Measurements from ENCODE around the gene PRDX5. TPM values are rescaled to one million over a fixed set of nuclear protein-coding genes. Genes with fewer than 3 reads are reported as not detected.

The PRDX5 gene
- total RNA-seq, 4 donors from 2014 or later = 122 to 236 (median 223) TPM

DNA sequence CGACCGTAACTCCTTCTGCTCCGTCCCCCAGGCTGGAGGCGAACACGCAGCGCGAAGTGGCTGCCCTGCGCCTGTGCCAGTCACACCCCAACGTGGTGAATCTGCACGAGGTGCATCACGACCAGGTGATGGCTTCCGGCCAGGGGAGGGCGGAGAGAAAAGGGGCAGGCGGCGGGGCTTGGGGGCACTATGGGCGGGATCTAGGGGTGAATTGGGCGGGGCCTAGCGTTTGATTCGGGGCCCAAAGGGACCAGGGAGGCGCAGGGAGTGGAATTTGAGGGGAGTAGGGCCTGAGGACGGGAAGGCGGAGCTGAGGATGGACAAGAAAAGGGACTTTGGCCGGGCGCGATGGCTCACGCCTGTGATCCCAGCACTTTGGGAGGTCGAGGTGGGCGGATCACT lies 50.8 kb downstream of the PRDX5 start:
- TF ChIP-seq, protein P1, sequence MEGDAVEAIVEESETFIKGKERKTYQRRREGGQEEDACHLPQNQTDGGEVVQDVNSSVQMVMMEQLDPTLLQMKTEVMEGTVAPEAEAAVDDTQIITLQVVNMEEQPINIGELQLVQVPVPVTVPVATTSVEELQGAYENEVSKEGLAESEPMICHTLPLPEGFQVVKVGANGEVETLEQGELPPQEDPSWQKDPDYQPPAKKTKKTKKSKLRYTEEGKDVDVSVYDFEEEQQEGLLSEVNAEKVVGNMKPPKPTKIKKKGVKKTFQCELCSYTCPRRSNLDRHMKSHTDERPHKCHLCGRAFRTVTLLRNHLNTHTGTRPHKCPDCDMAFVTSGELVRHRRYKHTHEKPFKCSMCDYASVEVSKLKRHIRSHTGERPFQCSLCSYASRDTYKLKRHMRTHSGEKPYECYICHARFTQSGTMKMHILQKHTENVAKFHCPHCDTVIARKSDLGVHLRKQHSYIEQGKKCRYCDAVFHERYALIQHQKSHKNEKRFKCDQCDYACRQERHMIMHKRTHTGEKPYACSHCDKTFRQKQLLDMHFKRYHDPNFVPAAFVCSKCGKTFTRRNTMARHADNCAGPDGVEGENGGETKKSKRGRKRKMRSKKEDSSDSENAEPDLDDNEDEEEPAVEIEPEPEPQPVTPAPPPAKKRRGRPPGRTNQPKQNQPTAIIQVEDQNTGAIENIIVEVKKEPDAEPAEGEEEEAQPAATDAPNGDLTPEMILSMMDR (IDR thresholded peaks at IDR 0.05; ENCODE audit: low read depth) = no peak

GRCh38 chr11:64369440-64370421 lies 51.8 kb downstream of the PRDX5 start:
- TF ChIP-seq, protein P1 (IDR thresholded peaks at IDR 0.05; ENCODE audit: low read depth) = no peak

GRCh38 chr11:64371201-64371600 lies 53.3 kb downstream of the PRDX5 start:
- TF ChIP-seq, protein P1 (IDR thresholded peaks at IDR 0.05; ENCODE audit: low read depth) = no peak

Small RNA genes within 50 kb of the gene (small RNA-seq; reads per million reads assigned to genes)
- gene MIR1237 (0.49 reads per million), gene MIR7155 (not detected), gene RF00019 (0.49 reads per million)

Other genes with a start within 250 kb of the PRDX5 start
- gene MACROD1, start 152.0 kb upstream of the PRDX5 start, total RNA-seq = 10 to 100 TPM in 3 of 4 donors, 1 to 10 TPM in 1; 8.0 to 24.0 (median 19.8) TPM
- 100 to 1,000 TPM in 1 of 4 donors, 10 to 100 TPM in 3; 53.5 to 100 (median 72.6) TPM for gene STIP1, start 131.9 kb upstream of the PRDX5 start, total RNA-seq
- 10 to 100 TPM; 23.5 to 97.6 (median 42.2) TPM for gene FERMT3, start 111.4 kb upstream of the PRDX5 start, total RNA-seq
- gene TRPT1, start 91.9 kb upstream of the PRDX5 start, total RNA-seq = 10 to 100 TPM; 34.1 to 89.1 (median 43.6) TPM
- gene NUDT22, start 91.8 kb upstream of the PRDX5 start, total RNA-seq = 10 to 100 TPM; 19.2 to 77.6 (median 41.8) TPM
- 10 to 100 TPM; 21.5 to 32.0 (median 26.9) TPM for gene DNAJC4, start 87.6 kb upstream of the PRDX5 start, total RNA-seq
- 100 to 1,000 TPM; 122 to 332 (median 231) TPM for gene VEGFB, start 83.5 kb upstream of the PRDX5 start, total RNA-seq
- gene FKBP2, start 77.0 kb upstream of the PRDX5 start, total RNA-seq = 10 to 100 TPM; 32.0 to 40.9 (median 36.7) TPM
- 10 to 100 TPM; 64.3 to 73.1 (median 69.1) TPM for gene PPP1R14B, start 71.2 kb upstream of the PRDX5 start, total RNA-seq
- 10 to 100 TPM; 10.8 to 17.9 (median 16.3) TPM for gene PLCB3, start 66.6 kb upstream of the PRDX5 start, total RNA-seq
- gene BAD, start 33.5 kb upstream of the PRDX5 start, total RNA-seq = 10 to 100 TPM; 47.1 to 92.5 (median 90.6) TPM
- gene GPR137, start 32.3 kb upstream of the PRDX5 start, total RNA-seq = 10 to 100 TPM in 3 of 4 donors, 1 to 10 TPM in 1; 7.7 to 18.1 (median 14.7) TPM
- gene KCNK4, start 26.8 kb upstream of the PRDX5 start, total RNA-seq = not detected
- gene CATSPERZ, start 17.8 kb upstream of the PRDX5 start, total RNA-seq = not detected
- gene ESRRA, start 12.6 kb upstream of the PRDX5 start, total RNA-seq = 10 to 100 TPM; 16.3 to 54.1 (median 35.5) TPM
- gene TRMT112, start 562 bp upstream of the PRDX5 start, total RNA-seq = 100 to 1,000 TPM; 225 to 266 (median 241) TPM
- 10 to 100 TPM in 2 of 4 donors, 1 to 10 TPM in 2; 7.0 to 18.2 (median 11.2) TPM for gene CCDC88B, start 22.1 kb downstream of the PRDX5 start, total RNA-seq
- gene RPS6KA4, start 41.0 kb downstream of the PRDX5 start, total RNA-seq = 10 to 100 TPM in 3 of 4 donors, 1 to 10 TPM in 1; 7.2 to 27.5 (median 16.3) TPM
- gene SLC22A11, start 237.8 kb downstream of the PRDX5 start, total RNA-seq = not detected

Data from subcutaneous adipose tissue (tissue), 4 donors.